Raji (cell line): Measurements from ENCODE around the gene ANKRD63.

Experiments
- POLR2A ChIP-seq: IDR thresholded peaks from 2 replicates; pipeline ENCODE4 v1.6.1; 2011; ENCODE audit warnings: low read depth, low read length, control low read depth; ENCODE audit not compliant: insufficient read depth

Gene ANKRD63

GRCh38 chr15:40263024-40263754 lies 19.7 kb downstream of the ANKRD63 start:
- TF ChIP-seq POLR2A, result no peak

- no peak for TF ChIP-seq POLR2A
These were observed 23.8 kb downstream of the ANKRD63 start for GRCh38 chr15:40259021-40259420.

- no peak for TF ChIP-seq POLR2A
These were observed 24.3 kb downstream of the ANKRD63 start for GRCh38 chr15:40258544-40258943.

- TF ChIP-seq POLR2A, result no peak
These were observed 25.0 kb downstream of the ANKRD63 start for GRCh38 chr15:40257656-40258450.

- TF ChIP-seq POLR2A, result no peak
These were observed 26.1 kb downstream of the ANKRD63 start for GRCh38 chr15:40256638-40257235.

GRCh38 chr15:40255033-40255432 lies 27.8 kb downstream of the ANKRD63 start:
- TF ChIP-seq POLR2A, result no peak

- no peak for TF ChIP-seq POLR2A
These were observed 28.4 kb downstream of the ANKRD63 start for GRCh38 chr15:40254452-40254851.

GRCh38 chr15:40253167-40253790 lies 29.6 kb downstream of the ANKRD63 start:
- no peak for TF ChIP-seq POLR2A

GRCh38 chr15:40252438-40253166 lies 30.3 kb downstream of the ANKRD63 start:
- no peak for TF ChIP-seq POLR2A

- TF ChIP-seq POLR2A, result no peak
These were observed 30.8 kb downstream of the ANKRD63 start for GRCh38 chr15:40252141-40252437.

GRCh38 chr15:40251486-40252140 lies 31.3 kb downstream of the ANKRD63 start:
- TF ChIP-seq POLR2A, result no peak

- no peak for TF ChIP-seq POLR2A
These were observed 31.9 kb downstream of the ANKRD63 start for GRCh38 chr15:40250771-40251483.

- no peak for TF ChIP-seq POLR2A
These were observed 32.6 kb downstream of the ANKRD63 start for GRCh38 chr15:40250304-40250656.
